ENCODE results near the gene KNDC1.
A peak's percentile ranks its signal among the peaks of the same experiment; 100 is the strongest.

KNDC1 gene

GRCh38 chr10:133129071-133129858 lies 30.8 kb upstream of the KNDC1 start:
- Histone ChIP-seq H2BK12ac (ENCODE audit: low read length) (no peak overlapping the region), H2BK5ac (ENCODE audit: low read length) (no peak overlapping the region), H3K4me1 (ENCODE audit: control insufficient read depth in 2 of 2, insufficient read depth in 1 of 2, low read depth in 1 of 2, low read length in 2 of 2) (peaks cover 0 to 5% of the 10 kb centered on the region in 2 donors), H2BK120ac (ENCODE audit: low read depth, low read length) (no peak overlapping the region), H2AK5ac (ENCODE audit: low read depth, low read length) (peak overlapping the region; percentile 37), H3K9me3 (replicated peaks in 1 of 2; ENCODE audit: control insufficient read depth in 2 of 2, insufficient read depth in 1 of 2, low read depth in 1 of 2, low read length in 2 of 2) (peaks cover 0 to 6% of the 10 kb centered on the region in 2 donors), H2AFZ (ENCODE audit: low read length) (peak overlapping the region; percentile 27), H3K23ac (ENCODE audit: low read depth, low read length, poor library complexity) (peak overlapping the region; percentile 25), H3K4ac (ENCODE audit: low read length) (no peak overlapping the region), H3K27me3 (ENCODE audit: control insufficient read depth in 3 of 3, insufficient read depth in 3 of 3, low read depth in 1 of 3, low read length in 3 of 3) (peaks cover 0 to 9% (median 4%) of the 10 kb centered on the region in 3 experiments), H2BK15ac (ENCODE audit: low read length) (no peak overlapping the region), H3K14ac (ENCODE audit: low read length) (no peak overlapping the region), H4K8ac (ENCODE audit: low read depth, low read length) (no peak overlapping the region), H3K9ac (ENCODE audit: low read depth, low read length, poor library complexity) (peak overlapping the region; percentile 70), H3K27ac (replicated peaks; ENCODE audit: low read length) (no peak overlapping the region), H3K4me2 (ENCODE audit: insufficient read depth, low read length, poor library complexity, severe bottlenecking) (no peak overlapping the region), H3K4me3 (ENCODE audit: low read length in 2 of 2) (no peak overlapping the region), H3K36me3 (replicated peaks in 1 of 2; ENCODE audit: control insufficient read depth in 2 of 2, insufficient read depth in 2 of 2, low read length in 2 of 2) (no peaks in the 10 kb centered on the region), H4K91ac (ENCODE audit: low read depth, low read length, poor library complexity) (no peak overlapping the region), H3K79me1 (ENCODE audit: low read depth, low read length) (no peaks in the 10 kb centered on the region), H3K18ac (ENCODE audit: low read length) (no peak overlapping the region)
- no CpG with 5 or more reads among the region's 39 CpGs for WGBS, 2 donors (ENCODE audit: extremely low coverage in 2 of 2, insufficient read length in 2 of 2, insufficient replicate concordance in 1 of 2)
- no peak for DNase-seq (ENCODE audit: low spot score)

DNA sequence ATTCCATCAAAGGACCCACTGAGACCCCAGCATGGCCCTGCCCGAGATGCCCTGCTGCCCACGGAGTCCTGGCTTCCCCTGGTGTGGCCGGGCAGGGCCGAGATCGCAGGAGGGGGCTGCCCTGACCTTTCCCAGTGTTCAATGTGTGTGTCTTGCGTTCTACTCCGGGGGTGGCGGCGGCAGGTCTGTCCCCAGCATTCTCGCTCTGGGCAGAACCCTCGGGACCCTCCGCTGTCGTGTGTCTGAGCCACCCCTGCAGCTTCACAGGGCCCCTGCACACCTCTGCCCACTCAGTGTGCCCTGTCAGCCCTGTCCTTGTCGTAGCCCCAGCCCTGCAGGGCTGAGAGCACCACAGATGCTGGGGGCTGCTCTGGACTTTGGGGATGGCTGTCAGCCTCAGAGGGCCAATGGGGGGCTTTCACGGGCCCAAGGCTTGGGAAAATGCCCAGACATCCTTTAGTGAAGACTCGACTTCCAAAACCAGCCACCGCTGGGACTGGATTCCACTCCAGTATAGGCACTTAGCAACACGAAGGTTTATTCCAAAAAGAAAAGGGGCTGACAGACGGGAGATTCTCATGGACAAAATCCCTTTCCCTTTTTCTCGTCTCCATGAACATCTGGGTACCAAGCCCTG lies 30.0 kb upstream of the KNDC1 start:
- Histone ChIP-seq H3K27me3 (ENCODE audit: control insufficient read depth in 3 of 3, insufficient read depth in 3 of 3, low read depth in 1 of 3, low read length in 3 of 3) (peaks cover 0 to 6% (median 0%) of the 10 kb centered on the region in 3 experiments), H3K4me1 (ENCODE audit: control insufficient read depth in 2 of 2, insufficient read depth in 1 of 2, low read depth in 1 of 2, low read length in 2 of 2) (peaks cover 0 to 5% of the 10 kb centered on the region in 2 donors), H2BK120ac (ENCODE audit: low read depth, low read length) (no peak overlapping the region), H3K9me3 (replicated peaks in 1 of 2; ENCODE audit: control insufficient read depth in 2 of 2, insufficient read depth in 1 of 2, low read depth in 1 of 2, low read length in 2 of 2) (peaks cover 0 to 6% of the 10 kb centered on the region in 2 donors), H2BK12ac (ENCODE audit: low read length) (no peak overlapping the region), H3K4ac (ENCODE audit: low read length) (no peak overlapping the region), H3K4me3 (ENCODE audit: low read length in 2 of 2) (no peak overlapping the region), H4K91ac (ENCODE audit: low read depth, low read length, poor library complexity) (no peak overlapping the region), H3K36me3 (replicated peaks in 1 of 2; ENCODE audit: control insufficient read depth in 2 of 2, insufficient read depth in 2 of 2, low read length in 2 of 2) (no peaks in the 10 kb centered on the region), H2AFZ (ENCODE audit: low read length) (peak overlapping the region; percentile 27), H4K8ac (ENCODE audit: low read depth, low read length) (no peak overlapping the region), H2BK15ac (ENCODE audit: low read length) (no peak overlapping the region), H2BK5ac (ENCODE audit: low read length) (peak overlapping the region; percentile 57), H3K23ac (ENCODE audit: low read depth, low read length, poor library complexity) (no peak overlapping the region), H3K4me2 (ENCODE audit: insufficient read depth, low read length, poor library complexity, severe bottlenecking) (no peak overlapping the region), H2AK5ac (ENCODE audit: low read depth, low read length) (no peak overlapping the region), H3K18ac (ENCODE audit: low read length) (peak overlapping the region; percentile 44), H3K9ac (ENCODE audit: low read depth, low read length, poor library complexity) (no peak overlapping the region), H3K14ac (ENCODE audit: low read length) (no peak overlapping the region), H3K27ac (replicated peaks; ENCODE audit: low read length) (no peak overlapping the region), H3K79me1 (ENCODE audit: low read depth, low read length) (no peaks in the 10 kb centered on the region)
- no peak for DNase-seq (ENCODE audit: low spot score)
- WGBS, 2 donors (ENCODE audit: extremely low coverage in 2 of 2, insufficient read length in 2 of 2, insufficient replicate concordance in 1 of 2) = no CpG with 5 or more reads among the region's 20 CpGs

- H4K91ac ChIP-seq (ENCODE audit: low read depth, low read length, poor library complexity) = no peak overlapping the region
- peaks cover 0 to 6% of the 10 kb centered on the region in 2 donors for H3K9me3 ChIP-seq (replicated peaks in 1 of 2; ENCODE audit: control insufficient read depth in 2 of 2, insufficient read depth in 1 of 2, low read depth in 1 of 2, low read length in 2 of 2)
- H2BK15ac ChIP-seq (ENCODE audit: low read length) = no peak overlapping the region
- no peak overlapping the region for H2AFZ ChIP-seq (ENCODE audit: low read length)
- H3K27ac ChIP-seq (replicated peaks; ENCODE audit: low read length) = no peak overlapping the region
- H3K4me2 ChIP-seq (ENCODE audit: insufficient read depth, low read length, poor library complexity, severe bottlenecking) = no peak overlapping the region
- peaks cover 0 to 5% of the 10 kb centered on the region in 2 donors for H3K4me1 ChIP-seq (ENCODE audit: control insufficient read depth in 2 of 2, insufficient read depth in 1 of 2, low read depth in 1 of 2, low read length in 2 of 2)
- no peak overlapping the region for H2BK12ac ChIP-seq (ENCODE audit: low read length)
- no peak overlapping the region for H3K14ac ChIP-seq (ENCODE audit: low read length)
- peak overlapping the region in 1 of 2 donors; percentile 1 for H3K4me3 ChIP-seq (ENCODE audit: low read length in 2 of 2)
- H2BK120ac ChIP-seq (ENCODE audit: low read depth, low read length) = no peak overlapping the region
- no peak overlapping the region for H2AK5ac ChIP-seq (ENCODE audit: low read depth, low read length)
- H3K18ac ChIP-seq (ENCODE audit: low read length) = no peak overlapping the region
- H3K4ac ChIP-seq (ENCODE audit: low read length) = no peak overlapping the region
- no peak overlapping the region for H3K23ac ChIP-seq (ENCODE audit: low read depth, low read length, poor library complexity)
- no peaks in the 10 kb centered on the region for H3K79me1 ChIP-seq (ENCODE audit: low read depth, low read length)
- DNase-seq (ENCODE audit: low spot score) = no peak
- H2BK5ac ChIP-seq (ENCODE audit: low read length) = no peak overlapping the region
- no peak overlapping the region for H4K8ac ChIP-seq (ENCODE audit: low read depth, low read length)
- H3K27me3 ChIP-seq (ENCODE audit: control insufficient read depth in 3 of 3, insufficient read depth in 3 of 3, low read depth in 1 of 3, low read length in 3 of 3) = peaks cover 0 to 6% (median 0%) of the 10 kb centered on the region in 3 experiments
- H3K9ac ChIP-seq (ENCODE audit: low read depth, low read length, poor library complexity) = no peak overlapping the region
- WGBS, 2 donors (ENCODE audit: extremely low coverage in 2 of 2, insufficient read length in 2 of 2, insufficient replicate concordance in 1 of 2) = no CpG with 5 or more reads among the region's 11 CpGs
- no peaks in the 10 kb centered on the region for H3K36me3 ChIP-seq (replicated peaks in 1 of 2; ENCODE audit: control insufficient read depth in 2 of 2, insufficient read depth in 2 of 2, low read length in 2 of 2)
Measured at GRCh38 chr10:133130602-133131001, 29.4 kb upstream of the KNDC1 start.

DNA sequence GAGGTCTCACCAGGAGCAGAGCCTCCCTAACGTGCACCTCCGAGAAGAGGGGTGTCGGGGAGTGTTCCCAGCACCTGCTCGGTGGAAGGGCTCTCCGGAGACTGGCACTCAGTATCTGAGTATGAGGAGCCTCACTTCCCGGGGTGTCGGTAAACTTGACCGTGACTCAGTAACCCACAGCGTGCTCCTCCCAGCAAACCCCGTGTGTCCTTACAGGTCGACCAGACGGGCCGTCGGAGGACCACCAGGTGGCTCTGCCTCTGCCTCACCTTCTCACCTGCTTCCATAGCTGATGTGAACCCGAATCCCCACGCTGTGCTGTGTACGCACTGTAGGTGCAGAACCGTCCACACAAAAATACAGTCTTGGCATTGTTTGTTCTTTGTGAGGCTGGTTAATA lies 29.0 kb upstream of the KNDC1 start:
- Histone ChIP-seq H3K79me1 (ENCODE audit: low read depth, low read length) (no peaks in the 10 kb centered on the region), H3K23ac (ENCODE audit: low read depth, low read length, poor library complexity) (peak overlapping the region; percentile 27), H4K8ac (ENCODE audit: low read depth, low read length) (no peak overlapping the region), H2BK5ac (ENCODE audit: low read length) (no peak overlapping the region), H3K14ac (ENCODE audit: low read length) (no peak overlapping the region), H3K27me3 (ENCODE audit: control insufficient read depth in 3 of 3, insufficient read depth in 3 of 3, low read depth in 1 of 3, low read length in 3 of 3) (peaks cover 0 to 6% (median 0%) of the 10 kb centered on the region in 3 experiments), H2AK5ac (ENCODE audit: low read depth, low read length) (no peak overlapping the region), H3K18ac (ENCODE audit: low read length) (peak overlapping the region; percentile 9), H4K91ac (ENCODE audit: low read depth, low read length, poor library complexity) (peak overlapping the region; percentile 94), H2AFZ (ENCODE audit: low read length) (no peak overlapping the region), H3K9ac (ENCODE audit: low read depth, low read length, poor library complexity) (no peak overlapping the region), H3K4me3 (ENCODE audit: low read length in 2 of 2) (no peak overlapping the region), H3K4ac (ENCODE audit: low read length) (no peak overlapping the region), H2BK120ac (ENCODE audit: low read depth, low read length) (no peak overlapping the region), H3K4me1 (ENCODE audit: control insufficient read depth in 2 of 2, insufficient read depth in 1 of 2, low read depth in 1 of 2, low read length in 2 of 2) (peaks cover 0 to 5% of the 10 kb centered on the region in 2 donors), H3K27ac (replicated peaks; ENCODE audit: low read length) (no peak overlapping the region), H3K36me3 (replicated peaks in 1 of 2; ENCODE audit: control insufficient read depth in 2 of 2, insufficient read depth in 2 of 2, low read length in 2 of 2) (no peaks in the 10 kb centered on the region), H3K4me2 (ENCODE audit: insufficient read depth, low read length, poor library complexity, severe bottlenecking) (no peak overlapping the region), H2BK12ac (ENCODE audit: low read length) (no peak overlapping the region), H2BK15ac (ENCODE audit: low read length) (no peak overlapping the region), H3K9me3 (replicated peaks in 1 of 2; ENCODE audit: control insufficient read depth in 2 of 2, insufficient read depth in 1 of 2, low read depth in 1 of 2, low read length in 2 of 2) (peaks cover 0 to 6% of the 10 kb centered on the region in 2 donors)
- no CpG with 5 or more reads among the region's 18 CpGs for WGBS, 2 donors (ENCODE audit: extremely low coverage in 2 of 2, insufficient read length in 2 of 2, insufficient replicate concordance in 1 of 2)
- DNase-seq (ENCODE audit: low spot score) = no peak

Measured in neuronal stem cell (in vitro differentiated cells).